Right lobe of liver (tissue), 6 donors: Measurements from ENCODE around the gene ZNF684. TPM values are rescaled to one million over a fixed set of nuclear protein-coding genes. Genes with fewer than 3 reads are reported as not detected.
A peak's percentile ranks its signal among the peaks of the same experiment; 100 is the strongest.

Experiments
- ATAC-seq, 4 donors: fragments of 200-7000 bp; cut with Tn5 transposase; one replicate each; pipeline ENCODE4 v1.9.1; 2020; ENCODE audit warnings: mild to moderate bottlenecking in 4 of 4, moderate library complexity in 4 of 4
- DNase-seq, 3 donors: peaks; one replicate each; pipeline ENCODE4 v3.0.0-alpha.2; 2020
- H3K27ac ChIP-seq, 3 donors: fragments of 200-600 bp; one replicate each; pipeline ENCODE4 v1.8.0; 2022
- H3K27me3 ChIP-seq, 2 donors: fragments of 200-600 bp; one replicate each; pipeline ENCODE4 v1.8.0; 2022
- H3K36me3 ChIP-seq, 4 donors: fragments of 200-600 bp; sonication (generic) in 1 of 4; one replicate each; pipeline versions ENCODE4 v1.5.1 to v1.8.0; 2017 to 2022; ENCODE audit warnings: control low read depth in 1 of 4
- H3K4me1 ChIP-seq, 4 donors: fragments of 200-600 bp; sonication (generic) in 1 of 4; one replicate each; pipeline versions ENCODE4 v1.5.1 to v1.8.0; 2017 to 2022; ENCODE audit warnings: control low read depth in 1 of 4
- H3K4me3 ChIP-seq, 3 donors: fragments of 200-600 bp; one replicate each; pipeline ENCODE4 v1.8.0; 2022
- H3K9me3 ChIP-seq, 4 donors: fragments of 200-600 bp; sonication (generic) in 1 of 4; one replicate each; pipeline versions ENCODE4 v1.5.1 to v1.8.0; 2017 to 2022; ENCODE audit warnings: control low read depth in 1 of 4
- CTCF ChIP-seq, 4 donors: fragments of 200-600 bp in 3 of 4; fragments of 450-650 bp in 1 of 4; IDR thresholded peaks; one replicate each; pipeline versions ENCODE4 v1.5.1 to v1.8.0; 2016 to 2022; ENCODE audit warnings: antibody characterized with exemption in 4 of 4, mild to moderate bottlenecking in 2 of 4
- POLR2A ChIP-seq: fragments of 450-650 bp; IDR thresholded peaks from one replicate; pipeline ENCODE4 v1.6.1; 2017; ENCODE audit warnings: antibody characterized with exemption, mild to moderate bottlenecking
- WGBS: methylation state at CpG from one replicate; pipeline ENCODE4 v1.1.6; 2018; ENCODE audit warnings: low coverage, low lambda C conversion rate; ENCODE audit not compliant: insufficient coverage; ENCODE audit errors: missing lambda C conversion rate; 5-methylcytosine and 5-hydroxymethylcytosine counted together
- intact Hi-C, 2 donors: fragments of 100-400 bp; cut with DNase I; formaldehyde crosslinking; loops; one replicate each; pipeline versions ENCODE4 v1.11.2 to v1.14.1; 2022
- total RNA-seq, 6 experiments: library from RNA; depleted of rRNA in 2 of 6; stranded (reverse); fragments of >200 nt in 2 of 6; fragmentation: NEBNext Ultra II Directional in 3 of 6; extraction: Animal tissue kit (Norgen Biotek cat#: 25700) in 3 of 6; gene quantifications; one replicate each; pipeline versions ENCODE4 v1.1.0 to v1.2.4, GENCODE V29; 2016 to 2023
- donor health status: DM: no; HTN: yes; CAD: no.
- donor health status: DM: no; HTN: no; CAD: no.
- donor health status: DM: no; HTN: no; CAD: no.
- donor health status: DM: no; HTN: yes; CAD: no.
- donor health status: DM: no; HTN: yes; CAD: no.

The ZNF684 gene
- total RNA-seq, 6 experiments from 2014 or later, result 6.0 to 11.0 (median 8.6) TPM

- no peak for DNase-seq
- ATAC-seq, result peak; percentile 37 to 52 (median 44)
- Histone ChIP-seq H3K9me3 (no peaks in the 10 kb centered on the region), H3K4me1 (peaks cover 0 to 23% (median 0%) of the 10 kb centered on the region in 4 donors), H3K27me3 (no peaks in the 10 kb centered on the region), H3K4me3 (peak overlapping the region; percentile 70 to 78 (median 77)), H3K36me3 (no peaks in the 10 kb centered on the region), H3K27ac (peak overlapping the region; percentile 68 to 82 (median 79))
- TF ChIP-seq CTCF (IDR thresholded peaks at IDR 0.05), result peak; percentile 58 to 65 (median 63)
- no peak for TF ChIP-seq POLR2A
- intact Hi-C loops, result no loop called here
Measured at GRCh38 chr1:40532844-40533424, 1.5 kb downstream of the ZNF684 start.

GRCh38 chr1:40534589-40534988 lies 3.2 kb downstream of the ZNF684 start:
- intact Hi-C loops, result no loop called here
- H3K36me3 ChIP-seq, result no peaks in the 10 kb centered on the region
- H3K27me3 ChIP-seq, result no peaks in the 10 kb centered on the region
- H3K4me1 ChIP-seq, result peaks cover 0 to 30% (median 0%) of the 10 kb centered on the region in 4 donors
- ATAC-seq, result no peak
- no peak for DNase-seq
- no peaks in the 10 kb centered on the region for H3K9me3 ChIP-seq
- peak overlapping the region in 1 of 3 donors; percentile 79 for H3K27ac ChIP-seq
- H3K4me3 ChIP-seq, result no peak overlapping the region
- no peak for TF ChIP-seq POLR2A
- TF ChIP-seq CTCF (IDR thresholded peaks at IDR 0.05), result no peak

GRCh38 chr1:40535732-40536131 lies 4.3 kb downstream of the ZNF684 start:
- TF ChIP-seq CTCF (IDR thresholded peaks at IDR 0.05) (no peak), POLR2A (no peak)
- intact Hi-C loops, result no loop called here
- Histone ChIP-seq H3K9me3 (no peaks in the 10 kb centered on the region), H3K4me1 (peaks cover 0 to 35% (median 0%) of the 10 kb centered on the region in 4 donors), H3K27ac (peak overlapping the region in 2 of 3 donors; percentile 29 to 79), H3K4me3 (no peak overlapping the region), H3K36me3 (peaks cover 0 to 3% (median 0%) of the 10 kb centered on the region in 4 donors), H3K27me3 (no peaks in the 10 kb centered on the region)
- ATAC-seq (peak; percentile 29 to 47 (median 38)), DNase-seq (no peak)
- 46% methylated on average over 2 of the region's 2 CpGs for WGBS

GRCh38 chr1:40539338-40539737 lies 7.9 kb downstream of the ZNF684 start:
- peak in 1 of 3 donors; percentile 58 for DNase-seq
- H3K36me3 ChIP-seq, result peaks cover 0 to 33% (median 2%) of the 10 kb centered on the region in 4 donors
- no peaks in the 10 kb centered on the region for H3K9me3 ChIP-seq
- H3K4me1 ChIP-seq, result peaks cover 0 to 23% (median 0%) of the 10 kb centered on the region in 4 donors
- intact Hi-C loops, result no loop called here
- H3K27ac ChIP-seq, result peak overlapping the region in 2 of 3 donors; percentile 74 to 77
- H3K27me3 ChIP-seq, result no peaks in the 10 kb centered on the region
- 27% methylated on average over 7 of the region's 7 CpGs for WGBS
- TF ChIP-seq CTCF (IDR thresholded peaks at IDR 0.05), result no peak
- TF ChIP-seq POLR2A, result no peak
- peak; percentile 70 to 86 (median 78) for ATAC-seq
- no peak overlapping the region for H3K4me3 ChIP-seq
